ENCODE data around the gene RABGAP1L.
"Not testable (repeated sequence)": the region's sequence is repeated elsewhere in the genome, so short reads cannot be mapped to it uniquely, and the experiment has no call there.

RABGAP1L gene

GRCh38 chr1:174309490-174309889 is 150.2 kb downstream of the RABGAP1L start:
- DNase-seq: no peak

GRCh38 chr1:174314433-174314832 is 155.1 kb downstream of the RABGAP1L start:
- no peak for DNase-seq

DNA sequence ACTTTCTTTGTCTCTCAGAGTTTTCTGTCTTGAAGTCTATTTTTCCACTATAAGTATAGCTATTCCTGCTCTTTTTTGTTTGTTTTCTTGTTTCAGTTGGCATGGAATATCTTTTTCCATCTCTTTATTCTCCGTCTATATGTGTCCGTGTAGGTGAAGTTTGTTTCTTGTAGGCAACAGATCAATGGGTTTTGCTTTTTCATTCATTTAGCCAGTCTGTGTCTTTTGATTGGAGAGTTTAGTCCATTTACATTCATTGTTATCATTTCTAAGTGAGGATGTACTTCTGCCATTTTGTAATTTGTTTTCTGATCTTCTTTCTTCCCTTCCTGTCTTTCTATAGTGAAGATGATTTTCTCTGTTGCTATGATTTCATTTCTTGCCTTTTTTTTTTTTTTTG is 155.9 kb downstream of the RABGAP1L start:
- no peak for DNase-seq

DNA sequence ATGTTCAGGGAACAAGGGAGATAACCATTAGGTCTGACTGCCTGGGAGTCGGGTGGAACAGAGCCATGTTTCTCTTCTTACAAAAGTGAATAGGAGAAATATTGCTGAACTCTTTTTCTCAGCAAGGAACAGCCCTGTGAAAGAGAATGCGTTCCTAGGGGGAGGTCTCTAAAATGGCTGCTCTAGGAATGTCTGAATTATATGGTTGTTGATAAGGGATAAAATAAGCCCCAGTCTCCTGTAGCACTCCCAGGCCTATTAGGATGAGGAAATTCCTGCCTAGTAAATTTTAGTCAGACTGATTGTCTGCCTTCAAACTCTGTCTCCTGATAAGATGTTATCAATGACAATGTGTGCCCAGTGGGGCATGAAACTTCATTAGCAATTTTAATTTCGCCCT is 161.6 kb downstream of the RABGAP1L start:
- DNase-seq: not testable (repeated sequence)

DNA sequence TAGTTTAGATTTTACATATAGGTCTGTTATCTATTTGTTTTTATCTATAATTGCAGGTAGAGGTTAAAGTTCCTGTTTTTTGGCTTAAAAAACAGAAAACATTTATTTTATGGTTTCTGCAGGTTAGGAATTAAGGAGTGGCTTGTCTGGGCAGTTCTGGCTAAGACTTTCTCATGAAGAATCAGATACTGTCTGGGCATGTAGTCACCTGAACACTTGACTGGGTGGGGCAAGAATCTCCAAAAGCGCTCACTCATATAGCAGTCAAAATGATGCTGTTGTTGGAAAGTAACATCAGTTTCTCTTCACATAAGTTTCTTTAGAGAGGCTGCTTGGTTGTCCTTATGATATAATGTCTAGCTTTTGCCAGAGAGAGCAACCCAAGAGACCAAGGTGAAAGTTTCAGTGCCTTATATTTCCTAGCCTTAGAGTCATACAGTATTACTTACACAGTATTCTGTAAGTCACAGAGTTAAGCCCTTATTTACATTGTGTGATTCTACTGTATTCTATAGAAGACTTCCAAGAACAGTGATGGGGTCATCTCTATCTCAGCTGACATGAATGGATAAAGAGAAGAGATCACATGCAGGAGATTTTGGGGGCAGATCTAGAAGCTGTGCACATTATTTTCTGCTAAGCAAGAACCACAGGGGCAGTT is 163.0 kb downstream of the RABGAP1L start:
- no peak for DNase-seq

DNA sequence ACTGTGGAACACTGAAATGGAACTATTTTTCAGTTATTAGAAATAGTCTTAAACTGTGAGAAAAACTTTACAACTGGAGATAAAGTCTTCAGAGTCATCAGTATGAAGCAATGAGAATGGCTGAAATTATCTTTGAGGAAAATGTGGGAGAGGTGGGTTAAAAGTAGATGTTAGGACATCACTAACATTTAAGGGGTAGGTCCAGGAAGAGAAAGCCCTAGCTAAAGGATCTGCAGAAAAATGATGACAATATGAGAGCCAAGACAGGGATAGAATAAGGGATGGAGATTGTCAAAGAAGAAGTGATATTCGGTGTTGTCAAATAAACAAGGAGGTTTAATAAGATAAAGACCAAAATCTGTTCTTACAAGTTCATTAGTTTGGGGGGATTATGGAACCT is 165.2 kb downstream of the RABGAP1L start:
- DNase-seq: no peak

- no peak for DNase-seq
Observed at GRCh38 chr1:174324939-174325338, 165.6 kb downstream of the RABGAP1L start.

- no peak for DNase-seq
Observed at GRCh38 chr1:174326278-174326677, 167.0 kb downstream of the RABGAP1L start.

DNA sequence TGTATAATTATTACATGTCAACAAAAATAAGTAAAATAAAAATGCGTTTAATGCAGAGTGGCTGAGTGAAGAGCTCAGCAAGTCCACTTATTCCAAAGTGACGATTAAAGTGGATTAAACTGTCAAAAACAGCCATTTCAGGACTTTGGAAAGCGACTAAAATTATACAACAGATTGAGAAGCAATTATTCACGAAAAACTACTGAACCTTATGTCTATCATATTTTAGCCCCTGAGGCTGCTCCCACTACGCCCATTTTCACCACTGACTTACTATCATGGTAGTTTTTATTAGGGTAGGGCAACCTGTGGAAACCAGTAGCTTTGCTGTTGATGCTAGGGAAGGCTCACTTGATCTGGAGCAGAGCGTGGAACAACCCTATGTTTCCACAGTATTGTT is 174.1 kb downstream of the RABGAP1L start:
- no peak for DNase-seq

GRCh38 chr1:174337000-174337681 is 177.8 kb downstream of the RABGAP1L start:
- DNase-seq: no peak

DNA sequence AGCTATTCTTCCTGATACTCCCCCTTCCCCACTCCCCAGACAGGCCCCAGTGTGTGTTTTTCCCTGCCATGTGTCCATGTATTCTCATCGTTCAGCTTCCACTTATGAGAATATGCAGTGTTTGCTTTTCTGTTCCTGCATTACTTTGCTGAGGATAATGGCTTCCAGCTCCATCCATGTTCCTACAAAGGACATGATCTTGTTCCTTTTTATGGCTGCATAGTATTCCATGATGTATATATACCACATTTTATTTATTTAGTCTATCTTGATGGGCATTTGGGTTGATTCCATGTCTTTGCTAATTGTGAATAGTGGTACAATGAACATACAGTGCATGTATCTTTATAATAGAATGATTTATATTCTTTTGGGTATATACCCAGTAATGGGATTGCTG is 181.1 kb downstream of the RABGAP1L start:
- not testable (repeated sequence) for DNase-seq

DNA sequence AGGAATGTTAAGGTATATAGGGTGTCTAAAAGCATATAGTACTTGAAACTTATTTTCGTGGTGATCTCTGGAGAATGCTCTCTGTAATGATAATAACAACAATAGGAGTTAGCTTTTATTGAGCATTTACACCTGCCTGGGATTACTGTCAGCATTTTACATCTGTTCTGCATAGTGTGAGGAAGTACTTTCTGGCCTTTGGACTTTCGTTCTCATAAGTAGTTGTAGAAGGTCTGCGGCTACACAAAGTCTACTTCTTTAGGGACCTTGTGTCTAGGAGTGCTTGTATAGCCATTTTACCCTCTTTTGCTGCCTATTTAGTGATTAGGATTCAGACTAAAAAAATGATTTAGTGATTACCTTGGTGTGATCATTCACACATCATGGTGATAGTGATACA is 184.8 kb downstream of the RABGAP1L start:
- no peak for DNase-seq

GRCh38 chr1:174352117-174352516 is 192.8 kb downstream of the RABGAP1L start:
- no peak for DNase-seq

- no peak for DNase-seq
Observed at GRCh38 chr1:174352883-174353608, 193.7 kb downstream of the RABGAP1L start.

- no peak for DNase-seq
Observed at GRCh38 chr1:174358344-174358743, 199.0 kb downstream of the RABGAP1L start.

GRCh38 chr1:174358786-174359453 is 199.6 kb downstream of the RABGAP1L start:
- DNase-seq: peak; percentile 26

DNA sequence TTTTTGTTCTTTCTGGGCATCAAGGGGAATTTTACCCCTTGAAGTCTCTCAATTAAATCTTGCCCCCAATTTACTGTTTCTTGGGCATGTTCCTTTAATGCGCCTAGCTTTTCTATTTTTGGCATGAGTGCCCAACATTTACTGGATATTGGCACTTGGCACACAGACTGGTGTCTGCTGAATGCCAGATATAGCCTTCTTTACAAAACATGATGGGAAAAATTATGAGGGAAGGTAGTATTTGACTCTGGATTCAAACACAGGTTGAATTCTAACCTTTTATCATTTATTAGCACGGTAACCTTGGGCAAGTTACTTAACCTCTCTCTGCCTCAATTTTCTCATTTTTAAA is 200.1 kb downstream of the RABGAP1L start:
- no peak for DNase-seq

DNA sequence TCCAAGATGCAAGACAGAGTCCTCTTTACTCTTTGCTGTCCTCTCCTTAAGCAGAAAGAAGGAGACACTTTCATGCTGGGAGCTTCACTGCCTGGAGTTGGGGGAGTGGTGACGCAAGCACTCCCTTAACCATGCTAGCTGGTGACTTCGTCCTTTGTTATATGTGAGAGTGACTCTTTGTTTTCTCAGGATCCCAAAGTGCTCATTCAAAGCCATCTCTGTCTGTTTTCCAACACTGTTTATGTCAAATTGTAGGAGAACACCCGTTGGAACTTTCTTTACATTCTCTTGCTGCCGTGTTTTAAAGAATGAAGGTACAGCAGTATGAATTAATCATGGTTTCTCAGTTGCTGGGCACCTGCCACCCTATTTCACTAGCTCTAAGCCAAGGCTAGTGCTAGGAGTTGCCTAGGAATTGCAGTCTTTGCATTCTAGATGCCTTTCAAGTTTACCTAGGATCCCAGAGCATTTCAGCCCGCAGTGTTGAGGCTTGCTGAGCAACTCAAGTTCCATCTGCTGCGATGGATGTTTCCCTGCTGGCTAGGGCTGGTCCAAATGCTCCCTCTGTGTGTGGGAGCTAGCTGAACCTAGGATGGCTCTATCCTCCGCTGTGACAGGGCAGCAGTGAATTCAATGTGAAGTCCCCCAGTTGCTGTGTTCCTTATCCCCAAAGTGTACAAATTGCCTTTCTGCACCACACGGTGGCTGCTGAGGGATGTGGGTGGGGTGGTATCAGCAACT is 205.8 kb downstream of the RABGAP1L start:
- no peak for DNase-seq

DNA sequence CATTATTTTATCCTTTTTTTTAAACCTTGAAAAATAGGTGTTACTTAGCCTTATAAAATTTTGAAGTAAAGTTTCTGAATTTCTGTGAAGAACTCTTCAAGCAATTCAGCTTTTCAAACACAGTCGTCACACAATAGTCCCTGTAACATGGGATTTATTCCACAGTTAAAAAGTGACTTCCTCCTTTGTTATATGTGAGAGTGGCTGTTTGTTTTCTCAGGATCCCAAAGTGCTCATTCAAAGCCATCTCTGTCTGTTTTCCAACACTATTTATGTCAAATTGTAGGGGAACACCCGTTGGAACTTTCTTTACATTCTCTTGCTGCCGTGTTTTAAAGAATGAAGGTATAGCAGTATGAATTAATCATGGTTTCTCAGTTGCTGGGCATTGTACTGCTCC is 207.6 kb downstream of the RABGAP1L start:
- DNase-seq: no peak

DNA sequence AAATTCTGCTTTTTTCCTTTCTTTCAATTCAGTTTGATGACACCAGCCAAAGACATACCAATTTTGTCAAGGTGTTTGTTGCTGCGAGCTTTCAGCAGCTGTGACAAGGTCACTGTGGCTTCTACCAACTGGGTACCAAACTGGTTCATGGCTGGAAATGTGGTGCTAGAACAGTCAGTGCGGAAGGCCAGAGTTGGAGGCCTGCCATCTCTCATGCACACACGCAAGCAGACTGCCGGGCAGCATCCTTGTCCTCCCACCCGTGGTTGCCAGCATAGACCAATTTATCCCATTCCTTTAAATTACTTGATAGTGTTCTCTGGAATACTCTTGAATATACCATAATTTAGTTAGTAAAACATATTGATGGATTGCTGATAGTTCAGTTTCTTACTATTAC is 208.6 kb downstream of the RABGAP1L start:
- no peak for DNase-seq

DNA sequence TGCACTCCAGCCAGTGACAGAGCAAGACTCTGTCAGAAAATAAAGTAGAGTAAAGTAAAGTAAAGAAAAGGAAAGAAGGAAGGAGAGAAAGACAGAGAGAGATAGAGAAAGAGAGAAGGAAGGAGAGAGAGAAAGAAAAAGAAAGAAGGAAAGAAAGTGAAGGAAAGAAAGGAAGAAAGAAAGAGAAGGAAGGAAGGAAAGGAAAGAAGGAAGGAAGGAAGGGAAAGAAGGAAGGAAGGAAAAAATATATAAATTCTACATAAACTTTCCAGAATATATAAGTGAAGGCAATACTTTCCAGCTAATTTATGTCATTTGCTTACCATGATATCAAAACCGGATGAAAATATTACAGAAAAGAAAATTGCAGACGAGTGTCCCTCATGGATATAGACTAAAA is 216.7 kb downstream of the RABGAP1L start:
- no peak for DNase-seq

GRCh38 chr1:174391716-174392115 is 232.4 kb downstream of the RABGAP1L start:
- no peak for DNase-seq

- DNase-seq: no peak
Observed at GRCh38 chr1:174393885-174394284, 234.6 kb downstream of the RABGAP1L start.

Measured in NCI-H1105 (cell line).